Activated naive CD4-positive, alpha-beta T cell treated with anti-CD3 and anti-CD28 coated beads, Interleukin-2, amount 10 ng/mL, durations not matched to agents 7 days and 5 days (primary cell): ENCODE data around the gene R3HCC1L.

Experiments used
- CTCF ChIA-PET: fragments of 350-600 bp; sonication (Branson Sonifier 250); formaldehyde crosslinking; loops from one replicate; lab custom pipeline; 2021; ENCODE audit warnings: antibody characterized with exemption; lab: Charles Lee
- DNase-seq: peaks from one replicate; pipeline ENCODE4 v3.0.0-alpha.2; 2020
- H3K27ac Mint-ChIP-seq: one replicate; pipeline ENCODE4 v1.8.0; 2021; ENCODE audit warnings: mild to moderate bottlenecking, moderate library complexity, mixed read lengths
- H3K27me3 Mint-ChIP-seq: one replicate; pipeline ENCODE4 v1.8.0; 2021; ENCODE audit warnings: mild to moderate bottlenecking, mixed read lengths
- H3K36me3 Mint-ChIP-seq: one replicate; pipeline ENCODE4 v1.8.0; 2021; ENCODE audit warnings: mixed read lengths
- H3K4me1 Mint-ChIP-seq: one replicate; pipeline ENCODE4 v1.8.0; 2021; ENCODE audit warnings: mixed read lengths
- H3K4me3 Mint-ChIP-seq: one replicate; pipeline ENCODE4 v1.8.0; 2021; ENCODE audit warnings: mild to moderate bottlenecking, moderate library complexity, mixed read lengths
- H3K9me3 Mint-ChIP-seq: one replicate; pipeline ENCODE4 v1.8.0; 2021; ENCODE audit warnings: mixed read lengths

Gene R3HCC1L

DNA sequence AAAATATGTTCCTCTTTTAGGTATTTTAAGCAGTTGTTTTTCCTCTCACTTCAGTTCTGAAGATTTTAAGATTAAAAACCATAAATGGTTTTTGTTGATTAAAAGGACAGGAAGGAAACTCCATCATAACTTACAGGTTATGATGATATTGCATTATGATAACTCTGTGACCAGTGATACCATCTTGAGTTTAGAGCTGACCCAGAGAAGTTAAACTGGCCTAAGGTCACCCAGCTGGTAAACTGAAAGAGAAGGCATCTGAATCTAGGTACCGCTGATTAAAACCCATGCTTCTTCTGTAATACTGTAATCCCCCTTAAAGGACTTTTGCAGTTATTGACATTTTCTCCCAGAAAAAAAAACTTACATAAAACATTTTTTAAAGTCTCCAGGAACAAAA, 103.9 kb downstream of the R3HCC1L start:
- no peak overlapping the region for H3K27ac Mint-ChIP-seq
- no peaks in the 10 kb centered on the region for H3K9me3 Mint-ChIP-seq
- peaks cover 39% of the 10 kb centered on the region for H3K36me3 Mint-ChIP-seq
- DNase-seq: no peak
- H3K4me3 Mint-ChIP-seq: no peak overlapping the region
- peaks cover 3% of the 10 kb centered on the region for H3K4me1 Mint-ChIP-seq
- no peaks in the 10 kb centered on the region for H3K27me3 Mint-ChIP-seq
- CTCF ChIA-PET: no interaction called here

DNA sequence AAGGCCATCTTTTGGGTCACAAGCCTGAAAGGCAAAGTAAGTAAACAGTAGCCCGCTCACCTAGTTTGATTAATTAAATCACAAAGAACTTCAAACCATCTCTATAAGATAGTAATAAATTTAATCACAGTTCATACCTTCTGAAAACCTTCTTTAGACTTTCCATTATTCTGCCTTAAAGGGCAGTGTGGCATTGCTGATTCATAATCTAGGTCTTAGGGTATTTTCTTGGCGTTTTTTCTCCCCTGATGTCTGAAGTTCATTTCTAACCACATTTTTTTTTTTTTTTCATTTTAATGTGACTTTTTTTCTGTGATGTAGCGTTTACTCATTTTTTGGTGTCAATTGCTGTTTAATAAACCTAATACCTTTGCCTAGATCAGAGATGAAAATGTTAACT, 106.1 kb downstream of the R3HCC1L start:
- no peaks in the 10 kb centered on the region for H3K27me3 Mint-ChIP-seq
- H3K4me1 Mint-ChIP-seq: peaks cover 3% of the 10 kb centered on the region
- no peak overlapping the region for H3K4me3 Mint-ChIP-seq
- no peak overlapping the region for H3K27ac Mint-ChIP-seq
- peaks cover 42% of the 10 kb centered on the region for H3K36me3 Mint-ChIP-seq
- DNase-seq: no peak
- no peaks in the 10 kb centered on the region for H3K9me3 Mint-ChIP-seq
- CTCF ChIA-PET: interaction anchor here (1.4 kb wide), 1 partner anchor 69 kb away, joined by 3 read pairs; no protein-coding TSS in a partner anchor

DNA sequence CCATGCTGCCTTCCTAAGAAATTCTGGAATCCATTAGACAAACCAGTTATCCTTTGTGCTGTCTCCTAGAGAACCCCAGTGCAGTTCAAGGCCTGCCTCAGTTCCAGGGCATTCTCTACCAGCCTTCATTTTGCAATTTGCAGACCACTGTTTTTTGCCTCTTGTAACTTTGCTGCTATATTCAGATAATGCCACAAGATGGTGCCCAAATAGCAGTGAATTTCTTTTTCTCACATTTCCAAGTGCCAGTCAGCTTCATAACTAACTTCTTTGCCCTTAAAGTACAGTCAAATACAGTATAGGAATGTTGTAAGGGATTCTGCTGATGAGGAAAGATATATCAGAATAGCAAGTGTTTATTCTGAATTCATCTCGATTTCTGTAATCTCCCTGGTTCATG, 108.4 kb downstream of the R3HCC1L start:
- no peak overlapping the region for H3K27ac Mint-ChIP-seq
- no peak for DNase-seq
- H3K4me1 Mint-ChIP-seq: peaks cover 9% of the 10 kb centered on the region
- no peaks in the 10 kb centered on the region for H3K27me3 Mint-ChIP-seq
- H3K9me3 Mint-ChIP-seq: no peaks in the 10 kb centered on the region
- CTCF ChIA-PET: interaction anchor here (0.9 kb wide), 1 partner anchor 524 kb away, joined by 3 read pairs; no protein-coding TSS in a partner anchor
- H3K36me3 Mint-ChIP-seq: peaks cover 31% of the 10 kb centered on the region
- no peak overlapping the region for H3K4me3 Mint-ChIP-seq

DNA sequence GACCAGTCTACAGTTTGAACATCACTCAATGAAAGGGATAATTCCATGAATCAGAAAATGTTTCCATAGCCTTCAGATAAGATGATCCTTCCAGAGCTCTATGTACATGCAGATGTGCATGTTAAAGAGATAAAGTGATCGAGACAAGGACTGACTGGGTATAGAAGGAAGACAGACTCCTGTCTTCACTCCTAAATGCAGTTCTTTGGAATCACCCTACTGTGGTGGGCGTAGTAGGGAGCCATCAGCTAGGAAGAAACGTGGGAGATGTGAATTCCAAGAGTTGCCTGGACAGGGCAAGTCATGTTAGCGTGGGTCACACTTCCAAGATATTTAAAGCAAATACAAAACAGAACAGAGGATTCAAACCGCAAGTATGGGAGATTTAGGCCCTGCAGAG, 109.7 kb downstream of the R3HCC1L start:
- CTCF ChIA-PET: no interaction called here
- Mint-ChIP-seq H3K4me1 (peaks cover 5% of the 10 kb centered on the region), H3K27ac (no peak overlapping the region), H3K36me3 (peaks cover 32% of the 10 kb centered on the region), H3K4me3 (no peak overlapping the region), H3K27me3 (no peaks in the 10 kb centered on the region), H3K9me3 (no peaks in the 10 kb centered on the region)
- no peak for DNase-seq

DNA sequence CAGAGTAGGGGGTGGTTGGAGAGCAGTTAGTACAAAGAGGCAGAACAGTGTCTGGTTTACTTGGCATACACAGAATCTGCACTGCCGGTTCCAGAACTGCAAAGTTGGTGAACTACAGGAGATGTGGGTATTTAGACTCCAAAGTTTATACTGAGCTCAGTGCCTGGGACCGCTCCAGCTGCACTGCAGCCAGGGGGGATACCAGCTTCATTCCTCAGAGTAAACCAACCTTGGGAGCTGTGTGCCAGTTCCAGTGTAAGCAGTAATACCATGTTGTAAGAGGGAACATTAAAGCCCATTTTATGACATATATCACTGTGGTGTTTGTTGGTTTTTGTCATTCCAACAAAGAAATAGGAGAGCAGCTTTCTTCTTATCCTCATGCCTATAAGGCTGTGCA, 110.1 kb downstream of the R3HCC1L start:
- Mint-ChIP-seq H3K4me1 (peaks cover 5% of the 10 kb centered on the region), H3K27ac (no peak overlapping the region), H3K4me3 (no peak overlapping the region), H3K27me3 (no peaks in the 10 kb centered on the region), H3K36me3 (peaks cover 32% of the 10 kb centered on the region), H3K9me3 (no peaks in the 10 kb centered on the region)
- CTCF ChIA-PET: no interaction called here
- DNase-seq: no peak

DNA sequence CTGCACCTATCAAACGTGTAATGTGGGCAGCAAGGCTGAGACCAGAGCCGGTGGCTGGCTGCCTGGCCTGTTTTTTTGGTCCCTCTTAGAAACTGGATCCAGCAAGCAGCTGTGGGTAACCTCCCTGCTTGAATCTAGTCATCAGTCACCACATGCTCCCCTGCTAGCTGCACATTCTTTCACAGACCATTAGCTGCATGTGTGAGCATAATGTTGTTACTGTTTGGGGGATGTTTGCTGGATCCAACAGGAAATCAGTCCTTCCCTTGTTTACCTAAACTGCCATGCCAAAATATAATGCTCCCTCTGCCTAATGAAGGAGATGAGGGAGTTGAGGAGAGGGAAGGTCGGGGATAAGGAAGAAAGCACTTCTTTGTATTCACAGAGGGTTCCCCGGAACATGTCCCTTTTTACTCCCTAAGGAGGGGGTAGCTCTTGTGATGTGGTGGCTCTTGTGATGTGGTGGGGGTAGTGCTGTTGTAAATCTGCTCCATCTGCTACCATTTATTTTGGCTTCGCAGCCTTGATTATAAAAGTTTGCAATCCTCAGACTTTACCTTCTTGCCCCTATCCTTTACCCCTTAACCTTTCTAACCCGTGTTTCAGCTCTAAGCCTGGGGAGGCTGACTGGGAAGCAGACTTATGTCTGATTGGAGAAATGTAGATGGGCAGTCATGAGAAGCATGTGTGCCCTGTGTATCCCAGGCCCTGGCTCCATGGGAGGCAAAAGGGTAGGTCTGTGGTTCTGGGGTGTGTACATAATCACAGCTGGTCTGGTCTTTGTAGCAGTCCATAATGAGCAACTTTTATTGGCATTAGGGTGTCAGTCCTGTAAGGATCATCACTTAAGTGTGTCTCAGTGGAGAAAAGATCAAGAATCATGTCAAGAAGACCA, 112.7 kb downstream of the R3HCC1L start:
- Mint-ChIP-seq H3K9me3 (no peaks in the 10 kb centered on the region), H3K4me1 (peaks cover 5% of the 10 kb centered on the region), H3K36me3 (peaks cover 35% of the 10 kb centered on the region), H3K27me3 (no peaks in the 10 kb centered on the region), H3K27ac (no peak overlapping the region), H3K4me3 (no peak overlapping the region)
- CTCF ChIA-PET: interaction anchor here (1.2 kb wide), 1 partner anchor 16 kb away, joined by 4 read pairs; no protein-coding TSS in a partner anchor
- DNase-seq: no peak

DNA sequence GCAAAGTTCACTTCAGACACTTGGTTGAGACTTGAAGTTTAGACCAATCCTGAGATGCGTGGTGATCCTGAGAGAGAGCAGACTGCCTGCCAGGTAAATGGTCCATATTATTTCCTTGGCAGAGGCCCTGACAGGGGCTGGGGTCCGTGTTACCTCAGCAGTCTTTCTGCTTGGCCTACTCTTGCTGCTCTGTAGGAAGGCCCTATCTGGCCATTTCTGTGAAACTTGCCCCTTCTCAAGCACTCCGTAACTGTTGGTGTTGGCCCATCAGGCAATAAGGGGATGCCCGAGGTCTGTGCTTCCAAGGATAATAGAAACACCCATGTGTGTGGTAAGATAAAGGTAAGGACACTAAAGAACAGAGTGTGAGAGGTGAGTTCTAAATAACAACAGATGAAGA, 113.6 kb downstream of the R3HCC1L start:
- H3K27me3 Mint-ChIP-seq: no peaks in the 10 kb centered on the region
- no peak overlapping the region for H3K27ac Mint-ChIP-seq
- no peaks in the 10 kb centered on the region for H3K9me3 Mint-ChIP-seq
- H3K36me3 Mint-ChIP-seq: peaks cover 30% of the 10 kb centered on the region
- H3K4me1 Mint-ChIP-seq: peaks cover 5% of the 10 kb centered on the region
- DNase-seq: no peak
- H3K4me3 Mint-ChIP-seq: no peak overlapping the region
- CTCF ChIA-PET: no interaction called here

DNA sequence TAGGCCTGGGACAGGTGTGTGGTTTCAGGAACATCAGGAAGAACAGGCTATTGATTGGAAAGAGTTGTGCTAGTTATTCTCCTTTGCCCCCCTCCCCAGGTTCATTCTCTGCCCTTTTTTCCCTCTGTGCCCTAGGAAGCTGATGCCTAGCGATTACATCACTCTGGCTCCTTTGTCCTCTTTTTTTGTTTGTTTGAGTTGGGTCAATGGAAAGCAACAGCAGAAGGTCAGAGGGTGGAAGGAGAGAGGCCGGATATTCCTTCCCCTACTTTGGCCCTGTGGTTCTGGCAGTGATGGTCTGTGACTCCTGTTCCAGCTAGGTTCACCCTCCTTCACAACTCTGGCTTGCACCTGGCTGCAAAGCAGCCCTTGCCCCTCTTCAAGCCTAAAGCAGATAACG, 114.7 kb downstream of the R3HCC1L start:
- no peak for DNase-seq
- CTCF ChIA-PET: no interaction called here
- H3K9me3 Mint-ChIP-seq: no peaks in the 10 kb centered on the region
- H3K27me3 Mint-ChIP-seq: no peaks in the 10 kb centered on the region
- no peak overlapping the region for H3K4me3 Mint-ChIP-seq
- H3K36me3 Mint-ChIP-seq: peaks cover 24% of the 10 kb centered on the region
- H3K27ac Mint-ChIP-seq: no peak overlapping the region
- H3K4me1 Mint-ChIP-seq: peaks cover 5% of the 10 kb centered on the region

DNA sequence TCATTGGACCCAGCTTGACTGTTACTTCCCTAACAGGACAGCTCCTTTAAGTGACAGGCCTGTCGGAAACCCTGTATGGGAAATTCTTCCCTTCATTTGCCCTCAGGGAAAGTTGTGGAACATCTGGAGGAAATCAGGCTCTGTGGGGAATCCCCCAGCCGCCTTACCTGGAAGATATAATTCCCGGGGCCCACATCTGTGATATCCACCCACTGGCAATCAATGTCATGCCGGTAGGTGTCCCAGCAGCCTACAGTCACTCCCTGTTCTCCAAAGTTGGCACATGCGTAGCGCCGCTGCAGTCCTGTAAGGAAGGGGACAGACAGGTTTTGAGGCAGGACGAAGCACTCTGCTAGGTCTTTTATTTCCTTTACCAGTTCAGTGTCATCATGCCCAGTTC, 116.9 kb downstream of the R3HCC1L start:
- no peak overlapping the region for H3K4me3 Mint-ChIP-seq
- H3K9me3 Mint-ChIP-seq: no peaks in the 10 kb centered on the region
- peaks cover 5% of the 10 kb centered on the region for H3K4me1 Mint-ChIP-seq
- no peaks in the 10 kb centered on the region for H3K27me3 Mint-ChIP-seq
- H3K27ac Mint-ChIP-seq: no peak overlapping the region
- CTCF ChIA-PET: no interaction called here
- DNase-seq: no peak
- H3K36me3 Mint-ChIP-seq: peaks cover 17% of the 10 kb centered on the region

DNA sequence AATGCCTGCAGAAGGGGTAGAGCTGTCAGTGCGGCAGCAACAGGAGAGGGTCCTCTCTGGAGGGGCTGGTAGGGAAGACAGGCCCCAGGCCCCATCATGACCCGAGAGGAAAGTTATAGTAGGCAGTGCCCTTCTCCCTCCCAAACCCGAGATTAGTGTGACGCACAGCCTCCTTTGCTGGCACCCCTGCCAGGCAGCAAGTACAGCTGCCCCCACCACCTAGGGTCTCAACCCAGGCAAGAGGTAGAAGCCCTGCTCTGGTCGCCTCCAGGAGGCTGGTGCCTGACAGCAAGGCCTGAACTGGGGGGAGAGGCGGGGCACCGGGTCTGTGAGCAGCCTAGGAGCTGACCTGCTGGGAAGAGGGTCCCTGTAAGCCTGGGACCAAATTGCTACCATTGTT, 118.0 kb downstream of the R3HCC1L start:
- H3K4me1 Mint-ChIP-seq: no peaks in the 10 kb centered on the region
- H3K9me3 Mint-ChIP-seq: no peaks in the 10 kb centered on the region
- no peak overlapping the region for H3K27ac Mint-ChIP-seq
- H3K36me3 Mint-ChIP-seq: peaks cover 11% of the 10 kb centered on the region
- no peak overlapping the region for H3K4me3 Mint-ChIP-seq
- no peaks in the 10 kb centered on the region for H3K27me3 Mint-ChIP-seq
- CTCF ChIA-PET: no interaction called here
- DNase-seq: no peak

DNA sequence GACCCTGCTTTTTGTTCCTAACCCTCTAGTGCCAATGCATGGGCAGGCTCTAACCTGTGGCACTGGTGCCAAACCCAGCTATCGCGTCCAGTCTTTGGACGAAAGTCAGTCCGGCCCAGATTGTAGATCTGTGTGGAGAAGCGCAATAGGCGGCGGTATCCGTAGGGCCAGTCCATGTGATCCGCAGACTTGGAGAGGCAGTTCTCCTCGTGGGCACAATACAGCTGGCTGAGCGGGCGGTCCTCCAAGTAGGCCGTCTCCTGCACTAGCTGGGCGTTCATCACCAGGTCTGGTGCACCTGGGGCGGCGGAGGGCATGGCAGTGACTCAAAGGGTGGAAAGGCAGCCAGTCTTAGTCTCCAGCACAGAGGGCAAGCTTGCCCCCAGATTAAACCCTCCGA, 119.0 kb downstream of the R3HCC1L start:
- Mint-ChIP-seq H3K27me3 (no peaks in the 10 kb centered on the region), H3K4me3 (no peak overlapping the region), H3K4me1 (no peaks in the 10 kb centered on the region), H3K36me3 (peaks cover 8% of the 10 kb centered on the region), H3K9me3 (no peaks in the 10 kb centered on the region), H3K27ac (no peak overlapping the region)
- CTCF ChIA-PET: interaction anchor here (1.0 kb wide), 1 partner anchor 9 kb away, joined by 4 read pairs; no protein-coding TSS in a partner anchor
- DNase-seq: no peak

DNA sequence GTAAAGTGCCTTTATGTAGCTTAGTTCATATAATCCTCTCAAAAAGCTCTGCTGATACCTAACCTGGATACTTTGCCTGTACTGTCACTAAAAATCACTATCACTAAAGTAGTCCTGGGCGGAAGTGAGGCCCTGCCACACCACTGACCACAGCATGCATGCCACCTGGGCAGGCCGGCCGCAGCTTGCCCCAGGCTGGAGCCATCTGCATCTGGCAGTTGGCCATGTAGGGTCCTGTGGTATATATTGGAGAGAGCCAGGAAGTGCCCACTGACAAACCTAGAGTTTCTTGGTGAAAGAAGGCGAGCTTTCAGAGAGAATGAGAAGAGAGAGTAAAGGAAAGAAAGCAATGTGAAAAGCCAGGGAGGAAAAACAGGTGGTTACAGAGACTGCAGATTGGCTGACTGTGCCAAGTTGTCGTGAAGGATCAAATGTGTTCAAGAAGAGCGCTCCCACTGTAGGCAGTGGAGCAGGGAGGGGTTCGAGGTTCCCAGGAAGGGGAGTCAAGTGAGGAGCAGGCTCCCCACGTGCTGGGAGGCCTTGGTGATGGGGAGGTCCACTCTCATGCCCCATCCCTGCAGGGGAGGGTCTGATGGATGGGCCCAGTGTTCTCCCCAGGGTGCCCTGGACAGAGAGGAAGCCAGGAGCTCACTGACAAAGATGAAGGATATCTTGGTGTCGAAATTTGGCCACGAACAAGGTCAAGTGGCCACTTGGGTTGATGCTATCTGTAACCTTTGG, 119.9 kb downstream of the R3HCC1L start:
- no peaks in the 10 kb centered on the region for H3K9me3 Mint-ChIP-seq
- no peak overlapping the region for H3K27ac Mint-ChIP-seq
- CTCF ChIA-PET: interaction anchor here (0.7 to 1.0 kb wide), 2 partner anchors 9 to 213 kb away, joined by 3 to 4 read pairs; no protein-coding TSS in a partner anchor
- H3K27me3 Mint-ChIP-seq: no peaks in the 10 kb centered on the region
- H3K36me3 Mint-ChIP-seq: peaks cover 8% of the 10 kb centered on the region
- no peaks in the 10 kb centered on the region for H3K4me1 Mint-ChIP-seq
- DNase-seq: no peak
- H3K4me3 Mint-ChIP-seq: no peak overlapping the region

DNA sequence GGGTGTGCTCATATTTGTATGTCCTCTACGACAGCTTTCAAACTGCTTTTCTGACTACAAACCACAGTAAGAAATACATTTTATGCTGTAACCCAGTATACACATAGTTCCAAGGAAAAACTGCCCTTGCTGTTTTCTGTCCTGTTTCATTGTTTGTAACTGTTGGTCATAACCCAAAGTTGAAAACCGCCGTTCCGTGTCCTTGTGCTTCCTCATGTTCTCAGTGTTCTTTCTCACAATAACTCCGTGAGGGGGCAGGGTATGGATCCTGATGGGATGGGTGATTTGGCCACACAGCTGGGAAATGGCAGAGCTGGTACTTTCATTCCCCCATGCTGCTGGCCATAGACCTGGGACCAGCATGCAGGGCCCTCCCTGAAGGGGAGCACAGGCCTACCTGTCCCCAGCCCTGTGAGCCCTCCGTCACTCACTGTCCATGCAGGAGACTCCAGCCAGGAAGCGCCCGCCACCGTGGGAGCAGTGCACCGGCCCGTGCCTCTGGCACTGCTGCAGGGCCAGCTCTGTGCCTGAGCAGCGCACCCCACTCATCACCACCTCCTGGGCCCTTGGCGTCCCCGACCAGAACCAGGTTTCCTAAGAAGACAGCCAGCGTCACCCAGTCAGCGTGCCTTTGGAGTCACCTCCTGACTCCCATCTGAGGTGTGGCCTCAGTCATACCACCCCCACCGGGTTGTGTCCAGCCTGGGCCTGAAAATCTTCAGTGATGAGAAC, 120.9 kb downstream of the R3HCC1L start:
- Mint-ChIP-seq H3K36me3 (no peaks in the 10 kb centered on the region), H3K27me3 (no peaks in the 10 kb centered on the region), H3K4me1 (no peaks in the 10 kb centered on the region), H3K4me3 (no peak overlapping the region), H3K9me3 (no peaks in the 10 kb centered on the region), H3K27ac (no peak overlapping the region)
- CTCF ChIA-PET: no interaction called here
- DNase-seq: no peak

DNA sequence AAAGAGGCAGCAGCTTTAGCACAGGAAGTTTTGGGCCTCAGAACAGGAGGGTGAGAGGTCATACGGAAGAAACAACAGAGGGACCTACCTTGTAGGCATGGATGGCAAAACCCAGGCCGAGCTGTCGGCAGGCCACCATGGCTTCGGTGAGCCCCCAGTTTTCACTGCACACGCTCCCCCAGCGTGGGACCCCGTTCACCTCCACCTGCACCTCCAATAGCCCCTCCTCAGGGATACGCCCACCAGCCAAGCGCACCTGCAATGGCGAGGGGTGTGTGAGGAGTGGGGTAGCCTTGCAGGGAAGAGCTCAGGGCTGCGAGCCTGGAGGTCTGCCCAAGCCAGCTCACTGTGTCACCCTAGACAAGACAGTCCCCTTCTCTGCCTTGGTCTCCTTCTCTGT, 122.2 kb downstream of the R3HCC1L start:
- H3K27me3 Mint-ChIP-seq: no peaks in the 10 kb centered on the region
- H3K4me3 Mint-ChIP-seq: no peak overlapping the region
- H3K36me3 Mint-ChIP-seq: no peaks in the 10 kb centered on the region
- no peaks in the 10 kb centered on the region for H3K9me3 Mint-ChIP-seq
- CTCF ChIA-PET: interaction anchor here (0.6 kb wide), 1 partner anchor 138 kb away, joined by 3 read pairs; no protein-coding TSS in a partner anchor
- no peak for DNase-seq
- no peaks in the 10 kb centered on the region for H3K4me1 Mint-ChIP-seq
- no peak overlapping the region for H3K27ac Mint-ChIP-seq
